OCI-LY3 (cell line): ENCODE measurements around the gene PCDHB9.
"Not testable (repeated sequence)": the region's sequence is repeated elsewhere in the genome, so short reads cannot be mapped to it uniquely, and the experiment has no call there.

Experiments
- H2AFZ ChIP-seq: fragments of 200-600, 300-600 bp; shearing (Covaris generic); 2 replicates; pipeline ENCODE4 v1.6.0; 2014; ENCODE audit warnings: antibody characterized with exemption, low read depth, low read length
- H3K27ac ChIP-seq: fragments of 200-600, 300-600 bp; sonication (generic); 2 replicates; pipeline ENCODE4 v1.5.1; 2014; ENCODE audit warnings: mild to moderate bottlenecking, low read length, moderate library complexity, mixed read lengths
- H3K27me3 ChIP-seq: fragments of 200-600, 300-600 bp; sonication (generic); 2 replicates; pipeline ENCODE4 v1.6.1; 2014; ENCODE audit warnings: low read depth, low read length, mixed read lengths
- H3K36me3 ChIP-seq: fragments of 200-600, 300-600 bp; sonication (generic); replicated peaks from 2 replicates; pipeline ENCODE3; 2014; ENCODE audit warnings: low read depth, low read length, mixed read lengths
- H3K4me1 ChIP-seq: fragments of 300-600, 200-600 bp; sonication (generic); 2 replicates; pipeline ENCODE4 v1.6.1; 2014; ENCODE audit warnings: low read length, mixed read lengths
- H3K4me2 ChIP-seq: fragments of 200-600, 300-600 bp; sonication (generic); 2 replicates; pipeline ENCODE4 v1.6.1; 2014; ENCODE audit warnings: low read length, mixed read lengths
- H3K4me3 ChIP-seq: fragments of 300-600, 200-600 bp; sonication (generic); 2 replicates; pipeline ENCODE4 v1.5.1; 2014; ENCODE audit warnings: antibody characterized with exemption, mild to moderate bottlenecking, low read length, moderate library complexity
- H3K79me2 ChIP-seq: fragments of 300-600, 200-600 bp; shearing (Covaris generic); 2 replicates; pipeline ENCODE4 v1.6.1; 2014; ENCODE audit warnings: mild to moderate bottlenecking, low read length, mixed read lengths
- H3K9ac ChIP-seq: fragments of 300-600, 200-600 bp; shearing (Covaris generic); 2 replicates; pipeline ENCODE4 v1.6.0; 2014; ENCODE audit warnings: mild to moderate bottlenecking, low read length, moderate library complexity
- H3K9me3 ChIP-seq: fragments of 200-600, 300-600 bp; shearing (Covaris generic); 2 replicates; pipeline ENCODE4 v1.6.1; 2014; ENCODE audit warnings: low read length, mixed read lengths; ENCODE audit not compliant: insufficient read depth
- H4K20me1 ChIP-seq: fragments of 200-600, 300-600 bp; sonication (generic); 2 replicates; pipeline ENCODE4 v1.6.1; 2016; ENCODE audit warnings: low read length, mixed read lengths; ENCODE audit not compliant: insufficient read depth
- CTCF ChIP-seq: fragments of 200-600, 300-600 bp; sonication (generic); IDR thresholded peaks from 2 replicates; pipeline ENCODE4 v1.5.1; 2014; ENCODE audit warnings: antibody characterized with exemption, low read length, low read depth
- EZH2phosphoT487 ChIP-seq: fragments of 200-600 bp; shearing (Covaris generic); IDR thresholded peaks from 2 replicates; pipeline ENCODE4 v1.6.1; 2018; ENCODE audit warnings: antibody characterized with exemption, mixed run types, low read depth

PCDHB9 gene

DNA sequence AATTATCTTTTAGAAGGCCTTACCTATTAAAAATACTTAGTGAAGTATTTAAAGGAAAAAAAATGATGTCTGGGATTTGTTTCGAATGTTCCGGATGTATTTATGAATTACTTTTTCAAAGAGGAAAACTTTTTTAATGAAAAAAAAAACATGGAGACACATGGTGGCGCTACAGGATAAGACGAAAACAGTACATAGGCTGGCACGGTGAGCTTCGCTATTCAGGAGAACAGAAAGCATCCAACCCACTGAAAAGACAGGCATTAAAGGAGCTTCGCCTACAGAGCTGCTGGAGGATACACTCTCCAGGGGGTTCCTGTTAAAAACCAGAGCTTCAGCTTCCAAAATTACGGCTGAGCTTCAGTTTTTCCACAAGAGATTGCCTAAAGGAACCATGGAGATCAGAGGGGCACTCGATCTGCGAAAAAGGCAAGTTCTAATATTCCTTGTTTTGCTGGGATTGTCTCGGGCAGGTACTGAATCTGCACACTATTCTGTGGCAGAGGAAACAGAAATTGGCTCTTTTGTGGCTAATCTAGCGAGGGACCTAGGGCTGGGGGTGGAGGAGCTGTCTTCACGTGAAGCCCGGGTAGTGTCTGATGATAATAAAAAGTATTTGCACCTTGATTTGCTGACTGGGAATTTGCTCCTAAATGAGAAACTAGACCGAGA, 36.3 kb downstream of the PCDHB9 start, which contains the start of gene PCDHB14:
TSS of gene PCDHB14 (plus strand) at position 232 of the 672 bp plus-strand sequence. CDS start at position 395, 163 bp downstream.
- H3K4me3 ChIP-seq, result peak within 1 kb of the TSS; percentile 71
- no peaks in the 10 kb centered on the region for H3K9me3 ChIP-seq
- H3K36me3 ChIP-seq, result no peaks in the 10 kb centered on the region
- H3K9ac ChIP-seq, result no peak within 1 kb of the TSS
- no peaks in the 10 kb centered on the region for H3K27me3 ChIP-seq
- no peaks in the 10 kb centered on the region for H4K20me1 ChIP-seq
- no peaks in the 10 kb centered on the region for H3K79me2 ChIP-seq
- peak within 1 kb of the TSS; percentile 73 for H3K4me2 ChIP-seq
- peak within 1 kb of the TSS; percentile 74; the same call in 1 of the 2 replicates for H2AFZ ChIP-seq
- TF ChIP-seq EZH2phosphoT487 (no peak), CTCF (peak; percentile 52)
- 0 out of 2 replicates have a peak, but pooled peaks cover 5% of the 10 kb centered on the region for H3K4me1 ChIP-seq
- H3K27ac ChIP-seq, result no peak within 1 kb of the TSS

GRCh38 chr5:141224844-141225243, 37.9 kb downstream of the PCDHB9 start:
- not testable (repeated sequence) for H3K79me2 ChIP-seq, H3K4me2 ChIP-seq, H3K9ac ChIP-seq, H3K4me1 ChIP-seq, H3K36me3 ChIP-seq, H4K20me1 ChIP-seq, H3K27ac ChIP-seq, H3K9me3 ChIP-seq, H2AFZ ChIP-seq, H3K27me3 ChIP-seq, H3K4me3 ChIP-seq

DNA sequence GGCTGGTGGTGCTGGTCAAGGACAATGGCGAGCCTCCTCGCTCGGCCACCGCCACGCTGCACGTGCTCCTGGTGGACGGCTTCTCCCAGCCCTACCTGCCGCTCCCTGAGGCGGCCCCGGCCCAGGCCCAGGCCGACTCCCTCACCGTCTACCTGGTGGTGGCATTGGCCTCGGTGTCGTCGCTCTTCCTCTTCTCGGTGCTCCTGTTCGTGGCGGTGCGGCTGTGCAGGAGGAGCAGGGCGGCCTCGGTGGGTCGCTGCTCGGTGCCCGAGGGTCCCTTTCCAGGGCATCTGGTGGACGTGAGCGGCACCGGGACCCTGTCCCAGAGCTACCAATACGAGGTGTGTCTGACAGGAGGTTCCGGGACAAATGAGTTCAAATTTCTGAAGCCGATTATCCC, 38.5 kb downstream of the PCDHB9 start:
- H3K4me3 ChIP-seq, H3K4me1 ChIP-seq, H3K4me2 ChIP-seq, H3K9ac ChIP-seq, H3K9me3 ChIP-seq, H4K20me1 ChIP-seq, H3K27ac ChIP-seq, H3K27me3 ChIP-seq, H2AFZ ChIP-seq, H3K79me2 ChIP-seq, H3K36me3 ChIP-seq: not testable (repeated sequence)

DNA sequence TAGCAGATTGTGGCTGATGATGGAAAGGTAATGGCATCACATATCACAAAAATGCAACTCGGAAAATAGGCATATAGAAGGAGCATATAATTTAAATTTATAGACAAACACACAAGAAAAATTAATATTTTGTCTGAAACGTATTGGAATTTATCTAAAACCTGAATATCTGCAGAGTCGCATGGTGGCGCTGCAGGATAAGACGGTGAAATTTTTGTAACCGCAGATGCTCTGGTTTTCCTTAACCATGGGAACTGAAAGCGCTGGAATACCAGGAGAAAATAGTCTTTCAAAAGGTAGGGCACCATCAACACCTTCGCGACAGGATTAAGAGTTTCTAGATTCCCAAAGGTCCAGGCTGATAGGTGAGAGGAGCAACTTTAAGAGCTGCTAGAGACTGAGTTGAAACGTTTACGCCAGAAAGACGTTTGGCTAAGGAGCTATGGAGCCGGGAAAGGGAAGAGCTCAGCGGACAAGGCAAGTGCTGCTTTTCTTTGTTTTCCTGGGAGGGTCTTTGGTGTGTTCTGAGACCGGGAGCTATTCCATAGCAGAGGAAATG, 47.2 kb downstream of the PCDHB9 start:
- no peak; the same call in 1 of the 2 replicates for TF ChIP-seq CTCF
- TF ChIP-seq EZH2phosphoT487, result no peak
- Histone ChIP-seq H4K20me1 (no peaks in the 10 kb centered on the region), H2AFZ (no peak overlapping the region), H3K4me3 (no peak overlapping the region), H3K36me3 (no peaks in the 10 kb centered on the region), H3K9ac (no peak overlapping the region), H3K27me3 (no peaks in the 10 kb centered on the region), H3K4me1 (no peaks in the 10 kb centered on the region), H3K4me2 (no peak overlapping the region), H3K79me2 (no peaks in the 10 kb centered on the region), H3K9me3 (no peaks in the 10 kb centered on the region), H3K27ac (no peak overlapping the region)

DNA sequence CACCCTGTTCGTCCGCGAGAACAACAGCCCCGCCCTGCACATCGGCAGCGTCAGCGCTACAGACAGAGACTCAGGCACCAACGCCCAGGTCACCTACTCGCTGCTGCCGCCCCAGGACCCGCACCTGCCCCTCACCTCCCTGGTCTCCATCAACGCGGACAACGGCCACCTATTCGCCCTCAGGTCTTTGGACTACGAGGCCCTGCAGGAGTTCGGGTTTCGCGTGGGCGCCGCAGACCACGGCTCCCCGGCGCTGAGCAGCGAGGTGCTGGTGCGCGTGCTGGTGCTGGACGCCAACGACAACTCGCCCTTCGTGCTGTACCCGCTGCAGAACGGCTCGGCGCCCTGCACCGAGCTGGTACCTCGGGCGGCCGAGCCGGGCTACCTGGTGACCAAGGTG, 49.0 kb downstream of the PCDHB9 start:
- not testable (repeated sequence) for H3K9ac ChIP-seq, H2AFZ ChIP-seq, H3K36me3 ChIP-seq, H3K4me1 ChIP-seq, H3K27me3 ChIP-seq, H3K79me2 ChIP-seq, H3K9me3 ChIP-seq, H4K20me1 ChIP-seq, H3K27ac ChIP-seq, H3K4me2 ChIP-seq, H3K4me3 ChIP-seq
